Esophagus muscularis mucosa (tissue), 4 donors: ENCODE results near the gene MRGPRF. TPM values are rescaled to one million over a fixed set of nuclear protein-coding genes. Genes with fewer than 3 reads are reported as not detected.

Source experiments
- DNase-seq: peaks from one replicate; pipeline ENCODE4 v3.0.0-alpha.2; 2017; ENCODE audit errors: extremely low spot score
- H3K27ac ChIP-seq, 4 donors: fragments of 200-600 bp; sonication (generic); replicated peaks in 1 of 4; 1 replicate in 3 of 4; 2 replicates in 1 of 4; pipeline ENCODE4 v1.5.1; 2016 to 2019; ENCODE audit warnings: mild to moderate bottlenecking in 1 of 4
- H3K27me3 ChIP-seq, 4 donors: fragments of 200-600 bp; sonication (generic); one replicate each; pipeline versions ENCODE4 v1.5.1 to v1.6.0; 2016 to 2019
- H3K36me3 ChIP-seq, 4 donors: fragments of 200-600 bp; sonication (generic); one replicate each; pipeline ENCODE4 v1.5.1; 2016 to 2019
- H3K4me1 ChIP-seq, 4 donors: fragments of 200-600 bp; sonication (generic); one replicate each; pipeline ENCODE4 v1.5.1; 2016 to 2019
- H3K4me3 ChIP-seq, 4 donors: fragments of 200-600 bp; sonication (generic); 1 replicate in 2 of 4; 2 replicates in 2 of 4; pipeline ENCODE4 v1.5.1; 2016 to 2019; ENCODE audit warnings: mild to moderate bottlenecking in 4 of 4, moderate library complexity in 1 of 4
- H3K9me3 ChIP-seq, 4 donors: fragments of 200-600 bp; sonication (generic); 1 replicate in 3 of 4; 2 replicates in 1 of 4; pipeline ENCODE4 v1.5.1; 2016 to 2019
- CTCF ChIP-seq, 3 experiments: fragments of 200-600 bp in 2 of 3; fragments of 450-650 bp in 1 of 3; sonication (generic) in 2 of 3; IDR thresholded peaks; one replicate each; pipeline ENCODE4 v1.5.1; 2017 to 2019; ENCODE audit warnings: antibody characterized with exemption in 3 of 3, mild to moderate bottlenecking in 2 of 3, moderate library complexity in 1 of 3
- EP300 ChIP-seq: sonication (generic); formaldehyde crosslinking; IDR thresholded peaks from one replicate; pipeline ENCODE4 v1.6.1; 2017; ENCODE audit warnings: antibody characterized with exemption
- POLR2A ChIP-seq: fragments of 450-650 bp; IDR thresholded peaks from one replicate; pipeline ENCODE4 v1.6.1; 2017; ENCODE audit warnings: antibody characterized with exemption, moderate library complexity, mild to moderate bottlenecking, low read depth
- POLR2AphosphoS5 ChIP-seq, 2 donors: sonication (generic); formaldehyde crosslinking; IDR thresholded peaks; one replicate each; pipeline ENCODE4 v1.6.1; 2017; ENCODE audit warnings: antibody characterized with exemption in 2 of 2
- WGBS: methylation state at CpG from one replicate; pipeline ENCODE4 v1.1.5; 2018; 5-methylcytosine and 5-hydroxymethylcytosine counted together
- intact Hi-C: fragments of 100-400 bp; cut with DNase I; formaldehyde crosslinking; loops from one replicate; pipeline ENCODE4 v1.15.1; 2023
- total RNA-seq, 4 donors: library from RNA; depleted of rRNA; stranded (reverse); fragments of >200 nt; gene quantifications; one replicate each; pipeline versions ENCODE4 v1.1.0 to v1.2.1, GENCODE V29; 2016

MRGPRF gene
- total RNA-seq, 4 donors from 2014 or later = 77.9 to 206 (median 126) TPM

GRCh38 chr11:69027704-69028372 is 14.8 kb upstream of the MRGPRF start:
- no peak overlapping the region for H3K27ac ChIP-seq

GRCh38 chr11:69024509-69024908 is 11.5 kb upstream of the MRGPRF start:
- intact Hi-C loops = no loop called here
- 97% methylated on average over 5 of the region's 6 CpGs for WGBS
- TF ChIP-seq POLR2A = no peak
- TF ChIP-seq CTCF (IDR thresholded peaks at IDR 0.05) = no peak
- TF ChIP-seq POLR2AphosphoS5 (IDR thresholded peaks at IDR 0.05) = no peak
- no peak for TF ChIP-seq EP300
- Histone ChIP-seq H3K27me3 (no peaks in the 10 kb centered on the region), H3K9me3 (no peaks in the 10 kb centered on the region), H3K36me3 (no peaks in the 10 kb centered on the region), H3K27ac (no peak overlapping the region), H3K4me3 (no peak overlapping the region), H3K4me1 (peaks cover 0 to 4% (median under 1%) of the 10 kb centered on the region in 4 donors)
- DNase-seq = no peak

More at GRCh38 chr11:69027704-69028372, 14.8 kb upstream of the MRGPRF start:
- H3K36me3 ChIP-seq = no peaks in the 10 kb centered on the region
- no peak for TF ChIP-seq EP300
- no peak for TF ChIP-seq POLR2AphosphoS5 (IDR thresholded peaks at IDR 0.05)
- no peak for TF ChIP-seq POLR2A
- no peak for TF ChIP-seq CTCF (IDR thresholded peaks at IDR 0.05)
- no peaks in the 10 kb centered on the region for H3K27me3 ChIP-seq
- H3K4me3 ChIP-seq = no peak overlapping the region
- H3K9me3 ChIP-seq = no peaks in the 10 kb centered on the region
- WGBS = 70% methylated on average over 9 of the region's 9 CpGs
- no peaks in the 10 kb centered on the region for H3K4me1 ChIP-seq
- DNase-seq = no peak
- intact Hi-C loops = no loop called here

GRCh38 chr11:69022260-69022659 is 9.2 kb upstream of the MRGPRF start:
- TF ChIP-seq POLR2A (no peak), CTCF (IDR thresholded peaks at IDR 0.05) (no peak), EP300 (no peak), POLR2AphosphoS5 (IDR thresholded peaks at IDR 0.05) (no peak)
- no peak for DNase-seq
- 77% methylated on average over 10 of the region's 10 CpGs for whole genome bisulfite sequencing
- H3K4me3 ChIP-seq = no peak overlapping the region
- H3K27ac ChIP-seq = no peak overlapping the region
- H3K36me3 ChIP-seq = no peaks in the 10 kb centered on the region
- intact Hi-C loops = no loop called here
- H3K9me3 ChIP-seq = no peaks in the 10 kb centered on the region
- H3K27me3 ChIP-seq = no peaks in the 10 kb centered on the region
- H3K4me1 ChIP-seq = peaks cover 0 to 18% (median 16%) of the 10 kb centered on the region in 4 donors

GRCh38 chr11:69018924-69019323 is 5.9 kb upstream of the MRGPRF start:
- no peak overlapping the region for H3K4me3 ChIP-seq
- TF ChIP-seq EP300 (no peak), POLR2A (no peak), POLR2AphosphoS5 (IDR thresholded peaks at IDR 0.05) (peak in 1 of 2 donors; percentile 54), CTCF (IDR thresholded peaks at IDR 0.05) (peak in 1 of 3 experiments; percentile 23)
- H3K27me3 ChIP-seq = peaks cover 0 to 3% (median 0%) of the 10 kb centered on the region in 4 donors
- DNase-seq = no peak
- H3K27ac ChIP-seq = peak overlapping the region; percentile 68 to 95 (median 76)
- peaks cover 8 to 36% (median 33%) of the 10 kb centered on the region in 4 donors for H3K4me1 ChIP-seq
- no peaks in the 10 kb centered on the region for H3K9me3 ChIP-seq
- intact Hi-C loops = no loop called here
- WGBS = 47% methylated on average over 13 of the region's 13 CpGs
- no peaks in the 10 kb centered on the region for H3K36me3 ChIP-seq

- DNase-seq = no peak
- Histone ChIP-seq H3K27me3 (peaks cover 0 to 12% (median 0%) of the 10 kb centered on the region in 4 donors), H3K4me1 (peaks cover 16 to 45% (median 41%) of the 10 kb centered on the region in 4 donors), H3K9me3 (no peaks in the 10 kb centered on the region), H3K36me3 (no peaks in the 10 kb centered on the region), H3K4me3 (no peak overlapping the region), H3K27ac (peak overlapping the region; percentile 68 to 95 (median 76))
- intact Hi-C loops = no loop called here
- TF ChIP-seq POLR2A (no peak), EP300 (no peak)
- 83% methylated on average over 10 of the region's 10 CpGs for WGBS
Observed at GRCh38 chr11:69017951-69018350, 4.9 kb upstream of the MRGPRF start.
